ENCODE measurements around the gene WEE1. TPM values are rescaled to one million over a fixed set of nuclear protein-coding genes. Genes with fewer than 3 reads are reported as not detected.
"Not testable (repeated sequence)": the region's sequence is repeated elsewhere in the genome, so short reads cannot be mapped to it uniquely, and the experiment has no call there.

The WEE1 gene
- polyA plus RNA-seq, 2 of the 4 experiments (the other 2 are of a cell fraction) = 18.6 to 41.3 TPM

DNA sequence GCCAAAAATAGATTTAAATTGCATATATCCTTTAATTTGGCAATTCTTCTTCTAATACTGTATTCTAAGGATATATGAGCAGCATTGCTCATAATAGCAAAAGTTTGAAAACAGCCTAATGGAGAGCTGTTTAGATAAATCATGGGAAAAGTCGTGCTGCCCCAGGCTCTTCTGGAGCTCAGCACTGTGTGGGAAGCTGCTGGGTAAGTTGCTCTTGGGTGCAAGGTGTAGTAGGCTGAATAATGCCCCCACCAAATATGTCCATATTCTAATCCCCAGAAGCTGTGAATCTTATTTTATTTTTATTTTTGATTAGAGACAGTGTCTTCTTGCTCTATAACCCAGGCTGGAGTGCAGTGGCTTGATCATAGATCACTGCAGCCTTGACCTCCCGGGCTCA, 34.9 kb upstream of the WEE1 start (continued):
- TF ChIP-seq, protein P1, sequence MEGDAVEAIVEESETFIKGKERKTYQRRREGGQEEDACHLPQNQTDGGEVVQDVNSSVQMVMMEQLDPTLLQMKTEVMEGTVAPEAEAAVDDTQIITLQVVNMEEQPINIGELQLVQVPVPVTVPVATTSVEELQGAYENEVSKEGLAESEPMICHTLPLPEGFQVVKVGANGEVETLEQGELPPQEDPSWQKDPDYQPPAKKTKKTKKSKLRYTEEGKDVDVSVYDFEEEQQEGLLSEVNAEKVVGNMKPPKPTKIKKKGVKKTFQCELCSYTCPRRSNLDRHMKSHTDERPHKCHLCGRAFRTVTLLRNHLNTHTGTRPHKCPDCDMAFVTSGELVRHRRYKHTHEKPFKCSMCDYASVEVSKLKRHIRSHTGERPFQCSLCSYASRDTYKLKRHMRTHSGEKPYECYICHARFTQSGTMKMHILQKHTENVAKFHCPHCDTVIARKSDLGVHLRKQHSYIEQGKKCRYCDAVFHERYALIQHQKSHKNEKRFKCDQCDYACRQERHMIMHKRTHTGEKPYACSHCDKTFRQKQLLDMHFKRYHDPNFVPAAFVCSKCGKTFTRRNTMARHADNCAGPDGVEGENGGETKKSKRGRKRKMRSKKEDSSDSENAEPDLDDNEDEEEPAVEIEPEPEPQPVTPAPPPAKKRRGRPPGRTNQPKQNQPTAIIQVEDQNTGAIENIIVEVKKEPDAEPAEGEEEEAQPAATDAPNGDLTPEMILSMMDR (IDR thresholded peaks at IDR 0.05) = no peak
- TF ChIP-seq NPAS2 (CRISPR knock-in tag; IDR thresholded peaks at IDR 0.05; ENCODE audit: borderline replicate concordance) = no peak
- no peak for TF ChIP-seq MAFK (IDR thresholded peaks at IDR 0.05; ENCODE audit: partially characterized antibody)
- TF ChIP-seq HOXA7 (CRISPR knock-in tag; IDR thresholded peaks at IDR 0.05) = no peak

DNA sequence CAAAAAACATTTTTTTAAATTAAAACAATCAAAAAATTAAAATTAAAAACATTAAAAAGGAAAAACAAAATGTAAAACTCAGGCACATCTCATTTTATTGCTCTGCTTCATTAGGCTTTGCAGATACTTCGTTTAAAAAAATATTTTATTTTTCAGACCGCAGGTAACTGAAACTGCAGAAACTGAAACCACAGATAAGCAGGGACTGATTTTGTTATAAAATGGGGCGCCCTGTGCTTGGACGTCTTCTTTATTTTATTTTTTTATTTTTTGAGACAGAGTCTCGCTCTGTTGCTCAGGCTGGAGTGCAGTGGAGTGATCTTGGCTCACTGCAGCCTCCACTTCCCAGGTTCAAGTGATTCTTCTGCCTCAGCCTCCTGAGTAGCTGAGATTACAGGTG, 24.3 kb upstream of the WEE1 start:
- CTCF ChIA-PET = interaction anchor here (1.2 to 1.8 kb wide), 3 partner anchors 14 to 64 kb away, joined by 4 to 10 read pairs (median 5); no protein-coding TSS in a partner anchor
- POLR2A ChIA-PET; H3K4me3 ChIP-seq; H3K9me3 ChIP-seq; DNase-seq (ENCODE audit: low read depth in 1 of 2, low spot score in 1 of 2); FAIRE-seq; ATAC-seq; H3K4me1 ChIP-seq; H3K27ac ChIP-seq; H3K4me2 ChIP-seq: not testable (repeated sequence)
- 89% methylated on average over 5 of the region's 5 CpGs for WGBS (ENCODE audit: missing lambda C conversion rate)

DNA sequence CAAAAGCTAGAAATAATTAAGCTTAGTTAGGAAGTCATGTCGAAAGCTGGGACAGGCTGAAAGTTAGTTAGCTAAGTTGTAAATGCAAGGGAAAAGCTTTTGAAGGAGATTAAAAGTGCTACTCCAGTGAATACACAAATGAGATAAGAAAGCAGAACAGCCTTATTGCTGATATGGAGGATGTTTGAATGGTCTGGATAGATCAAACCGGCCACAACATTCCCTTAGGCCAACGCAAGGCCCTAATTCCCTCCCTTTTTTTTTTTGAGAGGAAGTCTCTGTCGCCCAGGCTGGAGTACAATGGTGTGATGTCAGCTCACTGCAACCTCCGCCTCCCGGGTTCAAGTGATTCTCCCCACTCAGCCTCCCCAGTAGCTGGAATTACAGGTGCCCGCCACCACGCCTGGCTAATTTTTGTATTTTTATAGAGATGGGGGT, 23.3 kb upstream of the WEE1 start:
- CTCF ChIA-PET = interaction anchor here (1.2 to 1.8 kb wide), 2 partner anchors 15 to 16 kb away, joined by 4 to 10 read pairs; no protein-coding TSS in a partner anchor
- Histone ChIP-seq H3K27ac (no peak overlapping the region), H3K4me3 (no peak overlapping the region), H3K4me1 (no peaks in the 10 kb centered on the region), H3K4me2 (no peak overlapping the region), H3K9me3 (no peaks in the 10 kb centered on the region)
- no peak for DNase-seq (ENCODE audit: low read depth in 1 of 2, low spot score in 1 of 2)
- POLR2A ChIA-PET = no interaction called here
- TF ChIP-seq, protein P2, sequence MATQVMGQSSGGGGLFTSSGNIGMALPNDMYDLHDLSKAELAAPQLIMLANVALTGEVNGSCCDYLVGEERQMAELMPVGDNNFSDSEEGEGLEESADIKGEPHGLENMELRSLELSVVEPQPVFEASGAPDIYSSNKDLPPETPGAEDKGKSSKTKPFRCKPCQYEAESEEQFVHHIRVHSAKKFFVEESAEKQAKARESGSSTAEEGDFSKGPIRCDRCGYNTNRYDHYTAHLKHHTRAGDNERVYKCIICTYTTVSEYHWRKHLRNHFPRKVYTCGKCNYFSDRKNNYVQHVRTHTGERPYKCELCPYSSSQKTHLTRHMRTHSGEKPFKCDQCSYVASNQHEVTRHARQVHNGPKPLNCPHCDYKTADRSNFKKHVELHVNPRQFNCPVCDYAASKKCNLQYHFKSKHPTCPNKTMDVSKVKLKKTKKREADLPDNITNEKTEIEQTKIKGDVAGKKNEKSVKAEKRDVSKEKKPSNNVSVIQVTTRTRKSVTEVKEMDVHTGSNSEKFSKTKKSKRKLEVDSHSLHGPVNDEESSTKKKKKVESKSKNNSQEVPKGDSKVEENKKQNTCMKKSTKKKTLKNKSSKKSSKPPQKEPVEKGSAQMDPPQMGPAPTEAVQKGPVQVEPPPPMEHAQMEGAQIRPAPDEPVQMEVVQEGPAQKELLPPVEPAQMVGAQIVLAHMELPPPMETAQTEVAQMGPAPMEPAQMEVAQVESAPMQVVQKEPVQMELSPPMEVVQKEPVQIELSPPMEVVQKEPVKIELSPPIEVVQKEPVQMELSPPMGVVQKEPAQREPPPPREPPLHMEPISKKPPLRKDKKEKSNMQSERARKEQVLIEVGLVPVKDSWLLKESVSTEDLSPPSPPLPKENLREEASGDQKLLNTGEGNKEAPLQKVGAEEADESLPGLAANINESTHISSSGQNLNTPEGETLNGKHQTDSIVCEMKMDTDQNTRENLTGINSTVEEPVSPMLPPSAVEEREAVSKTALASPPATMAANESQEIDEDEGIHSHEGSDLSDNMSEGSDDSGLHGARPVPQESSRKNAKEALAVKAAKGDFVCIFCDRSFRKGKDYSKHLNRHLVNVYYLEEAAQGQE (IDR thresholded peaks at IDR 0.05) = no peak
- TF ChIP-seq FOSL2 (IDR thresholded peaks at IDR 0.05) (no peak), FOSL2 (CRISPR knock-in tag; IDR thresholded peaks at IDR 0.05) (no peak), CEBPB (IDR thresholded peaks at IDR 0.05) (no peak), SMC3 (IDR thresholded peaks at IDR 0.05) (no peak), ZC3H11A (IDR thresholded peaks at IDR 0.05) (no peak), POLR2A (IDR thresholded peaks at IDR 0.05; ENCODE audit: low read length) (no peak), CHD4 (IDR thresholded peaks at IDR 0.05; ENCODE audit: borderline replicate concordance) (no peak)
- no peak for FAIRE-seq
- WGBS (ENCODE audit: missing lambda C conversion rate) = 90% methylated on average over 8 of the region's 8 CpGs
- ATAC-seq = no peak

DNA sequence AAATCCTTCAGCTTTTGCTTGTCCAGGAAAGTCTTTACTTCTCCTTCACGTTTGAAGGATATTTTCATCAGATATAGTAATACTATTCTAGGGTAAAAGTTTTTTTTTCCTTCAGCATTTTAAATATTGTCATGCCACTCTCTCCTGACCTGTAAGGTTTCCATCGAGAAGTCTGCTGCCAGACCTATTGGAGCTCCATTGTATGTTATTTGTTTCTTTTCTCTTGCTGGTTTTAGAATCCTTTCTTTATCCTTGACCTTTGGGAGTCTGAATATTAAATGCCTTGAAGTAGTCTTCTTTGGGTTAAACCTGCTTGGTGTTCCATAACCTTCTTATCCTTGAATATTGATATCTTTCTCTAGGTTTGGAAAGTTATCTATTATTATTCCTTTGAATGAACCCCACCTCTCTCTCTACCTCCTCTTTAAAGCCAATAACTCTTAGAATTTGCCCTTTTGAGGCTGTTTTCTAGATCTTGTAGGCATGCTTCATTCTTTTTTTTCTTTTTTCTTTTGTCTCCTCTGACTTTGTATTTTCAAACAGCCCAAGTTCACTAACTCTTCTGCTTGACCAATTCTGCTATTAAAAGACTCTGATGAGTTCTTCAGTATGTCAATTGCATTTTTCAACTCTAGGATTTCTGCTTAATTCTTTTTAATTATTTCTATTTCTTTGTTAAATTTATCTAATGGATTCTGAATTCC, 12.0 kb upstream of the WEE1 start:
- 82% methylated on average over 2 of the region's 2 CpGs for WGBS (ENCODE audit: missing lambda C conversion rate)
- DNase-seq (ENCODE audit: low read depth in 1 of 2, low spot score in 1 of 2) = no peak
- ChIA-PET POLR2A (interaction anchor here (0.5 kb wide), 1 partner anchor 113 kb away, joined by 4 read pairs; no protein-coding TSS in a partner anchor), CTCF (interaction anchor here (0.7 to 7.2 kb wide), 3 partner anchors 27 to 187 kb away, joined by 4 to 33 read pairs (median 5); no protein-coding TSS in a partner anchor)
- no peak for FAIRE-seq
- Histone ChIP-seq H3K9me3 (peaks cover 8% of the 10 kb centered on the region; the same call in 1 of the 3 replicates), H3K4me1 (peaks cover 15% of the 10 kb centered on the region), H3K4me2 (no peak overlapping the region), H3K4me3 (no peak overlapping the region), H3K27ac (no peak overlapping the region)
- no peak for ATAC-seq
- TF ChIP-seq, protein P3, sequence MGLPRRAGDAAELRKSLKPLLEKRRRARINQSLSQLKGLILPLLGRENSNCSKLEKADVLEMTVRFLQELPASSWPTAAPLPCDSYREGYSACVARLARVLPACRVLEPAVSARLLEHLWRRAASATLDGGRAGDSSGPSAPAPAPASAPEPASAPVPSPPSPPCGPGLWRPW (IDR thresholded peaks at IDR 0.05) = no peak
- TF ChIP-seq SMC3 (IDR thresholded peaks at IDR 0.05) (no peak), HDAC2 (IDR thresholded peaks at IDR 0.05) (no peak), POLR2A (IDR thresholded peaks at IDR 0.05; ENCODE audit: low read length) (no peak), RAD21 (conservative IDR thresholded peaks at IDR 0.05 in 1 of 2, IDR thresholded peaks at IDR 0.05 in 1 of 2) (no peak), RCOR1 (IDR thresholded peaks at IDR 0.05; ENCODE audit: low read depth, low read length) (no peak), PHF8 (IDR thresholded peaks at IDR 0.05; ENCODE audit: borderline replicate concordance, low read depth) (no peak), ZFP36 (IDR thresholded peaks at IDR 0.05; ENCODE audit: borderline replicate concordance, partially characterized antibody) (no peak)
- TF ChIP-seq, protein P2 (IDR thresholded peaks at IDR 0.05) = no peak
- TF ChIP-seq, protein P4, sequence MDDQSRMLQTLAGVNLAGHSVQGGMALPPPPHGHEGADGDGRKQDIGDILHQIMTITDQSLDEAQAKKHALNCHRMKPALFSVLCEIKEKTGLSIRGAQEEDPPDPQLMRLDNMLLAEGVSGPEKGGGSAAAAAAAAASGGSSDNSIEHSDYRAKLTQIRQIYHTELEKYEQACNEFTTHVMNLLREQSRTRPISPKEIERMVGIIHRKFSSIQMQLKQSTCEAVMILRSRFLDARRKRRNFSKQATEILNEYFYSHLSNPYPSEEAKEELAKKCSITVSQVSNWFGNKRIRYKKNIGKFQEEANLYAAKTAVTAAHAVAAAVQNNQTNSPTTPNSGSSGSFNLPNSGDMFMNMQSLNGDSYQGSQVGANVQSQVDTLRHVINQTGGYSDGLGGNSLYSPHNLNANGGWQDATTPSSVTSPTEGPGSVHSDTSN (IDR thresholded peaks at IDR 0.05) = no peak
